Fibroblast of the aortic adventitia (primary cell): ENCODE measurements around the gene ZNFX1. TPM values are rescaled to one million over a fixed set of nuclear protein-coding genes. Genes with fewer than 3 reads are reported as not detected.
A peak's percentile ranks its signal among the peaks of the same experiment; 100 is the strongest.

ENCODE experiments used
- DNase-seq: peaks from one replicate; pipeline ENCODE4 v3.0.0-alpha.2; 2010; ENCODE audit warnings: low read depth
- H3K4me3 ChIP-seq: 2 replicates; pipeline ENCODE4 v1.5.1; 2011; ENCODE audit warnings: low read depth, mild to moderate bottlenecking, control low read depth, low read length, moderate library complexity
- CTCF ChIP-seq: IDR thresholded peaks from 2 replicates; pipeline ENCODE4 v1.5.1; 2011; ENCODE audit warnings: mild to moderate bottlenecking, low read length, control low read depth, inconsistent platforms; ENCODE audit not compliant: insufficient read depth
- total RNA-seq: library from RNA; depleted of rRNA; stranded (reverse); fragments of >200 nt; gene quantifications from 2 replicates; pipeline ENCODE4 v1.2.3, GENCODE V29; 2012; ENCODE audit warnings: low replicate concordance

ZNFX1 gene
- total RNA-seq, 1 donor: 54.5 TPM

GRCh38 chr20:49286689-49287551, 9.1 kb upstream of the ZNFX1 start:
- DNase-seq: no peak
- no peak for TF ChIP-seq CTCF

GRCh38 chr20:49285813-49286494, 8.1 kb upstream of the ZNFX1 start:
- DNase-seq: no peak
- no peak for TF ChIP-seq CTCF
- H3K4me3 ChIP-seq: no peak overlapping the region

More at GRCh38 chr20:49286689-49287551, 9.1 kb upstream of the ZNFX1 start:
- H3K4me3 ChIP-seq: no peak overlapping the region

- no peak for DNase-seq
- no peak for TF ChIP-seq CTCF
- no peak overlapping the region for H3K4me3 ChIP-seq
Measured at GRCh38 chr20:49285233-49285668, 7.4 kb upstream of the ZNFX1 start.

- TF ChIP-seq CTCF: no peak
- no peak for DNase-seq
- no peak overlapping the region for H3K4me3 ChIP-seq
Measured at GRCh38 chr20:49284818-49285217, 7.0 kb upstream of the ZNFX1 start.

- no peak for TF ChIP-seq CTCF
- DNase-seq: no peak
- H3K4me3 ChIP-seq: peak overlapping the region; percentile 29
Measured at GRCh38 chr20:49283703-49284625, 6.1 kb upstream of the ZNFX1 start.

GRCh38 chr20:49283176-49283702, 5.4 kb upstream of the ZNFX1 start:
- peak overlapping the region; percentile 29 for H3K4me3 ChIP-seq
- DNase-seq: no peak
- no peak for TF ChIP-seq CTCF
